HG03196 (cell line): Measurements from ENCODE around the gene MYBPH.

Source experiments
- ATAC-seq: cut with Tn5 transposase; IDR thresholded peaks from one replicate; pipeline ENCODE4 v1.9.1; 2021; ENCODE audit not compliant: unreplicated experiment

The MYBPH gene

GRCh38 chr1:203175237-203175826 is at the start of gene MYBPH:
MYBPH (minus strand) TSS chr1:203175826; CDS start chr1:203175755, 71 bp downstream.
- ATAC-seq: no peak

- no peak for ATAC-seq
Observed at GRCh38 chr1:203225071-203225470, 49.4 kb upstream of the MYBPH start.

GRCh38 chr1:203223012-203223775 is 47.6 kb upstream of the MYBPH start:
- ATAC-seq: no peak

- ATAC-seq: no peak
Observed at GRCh38 chr1:203219934-203220333, 44.3 kb upstream of the MYBPH start.

GRCh38 chr1:203219171-203219570 is 43.5 kb upstream of the MYBPH start:
- no peak for ATAC-seq

- no peak for ATAC-seq
Observed at GRCh38 chr1:203217668-203218067, 42.0 kb upstream of the MYBPH start.

- no peak for ATAC-seq
Observed at GRCh38 chr1:203217139-203217655, 41.6 kb upstream of the MYBPH start.

- no peak for ATAC-seq
Observed at GRCh38 chr1:203216274-203217138, 40.9 kb upstream of the MYBPH start.

GRCh38 chr1:203215573-203215972 is 39.9 kb upstream of the MYBPH start:
- no peak for ATAC-seq

- ATAC-seq: no peak
Observed at GRCh38 chr1:203214871-203215270, 39.2 kb upstream of the MYBPH start.

GRCh38 chr1:203213126-203213525 is 37.5 kb upstream of the MYBPH start:
- no peak for ATAC-seq

GRCh38 chr1:203211812-203212211 is 36.2 kb upstream of the MYBPH start:
- ATAC-seq: no peak

GRCh38 chr1:203210988-203211387 is 35.4 kb upstream of the MYBPH start:
- no peak for ATAC-seq

GRCh38 chr1:203210350-203210749 is 34.7 kb upstream of the MYBPH start:
- ATAC-seq: no peak

GRCh38 chr1:203208181-203208580 is 32.6 kb upstream of the MYBPH start:
- ATAC-seq: no peak

GRCh38 chr1:203207751-203208150 is 32.1 kb upstream of the MYBPH start:
- no peak for ATAC-seq

GRCh38 chr1:203206129-203206687 is 30.6 kb upstream of the MYBPH start:
- no peak for ATAC-seq

GRCh38 chr1:203204756-203205155 is 29.1 kb upstream of the MYBPH start:
- ATAC-seq: no peak

- no peak for ATAC-seq
Observed at GRCh38 chr1:203202431-203203245, 27.0 kb upstream of the MYBPH start.

GRCh38 chr1:203201516-203202205 is 26.0 kb upstream of the MYBPH start:
- no peak for ATAC-seq
